ENCODE results near the gene C20orf144.
"Not testable (repeated sequence)": the region's sequence is repeated elsewhere in the genome, so short reads cannot be mapped to it uniquely, and the experiment has no call there.

Gene C20orf144

GRCh38 chr20:33662172-33662571 lies at the start of gene C20orf144:
C20orf144 (plus strand) TSS chr20:33662327; CDS start chr20:33662346, 19 bp downstream.
- DNase-seq, result no peak

GRCh38 chr20:33621717-33622400 lies 40.3 kb upstream of the C20orf144 start:
- no peak for DNase-seq

GRCh38 chr20:33622705-33623365 lies 39.3 kb upstream of the C20orf144 start:
- no peak for DNase-seq

GRCh38 chr20:33624399-33624798 lies 37.7 kb upstream of the C20orf144 start:
- DNase-seq, result no peak

- no peak for DNase-seq
Observed at GRCh38 chr20:33626190-33626589, 35.9 kb upstream of the C20orf144 start.

GRCh38 chr20:33627577-33628216 lies 34.4 kb upstream of the C20orf144 start:
- DNase-seq, result no peak

- DNase-seq, result no peak
Observed at GRCh38 chr20:33629533-33629932, 32.6 kb upstream of the C20orf144 start.

GRCh38 chr20:33629979-33630378 lies 32.1 kb upstream of the C20orf144 start:
- no peak for DNase-seq

GRCh38 chr20:33630507-33630906 lies 31.6 kb upstream of the C20orf144 start:
- no peak for DNase-seq

GRCh38 chr20:33631910-33632309 lies 30.2 kb upstream of the C20orf144 start:
- not testable (repeated sequence) for DNase-seq

- DNase-seq, result no peak
Observed at GRCh38 chr20:33635341-33635740, 26.8 kb upstream of the C20orf144 start.

GRCh38 chr20:33636776-33637175 lies 25.4 kb upstream of the C20orf144 start:
- DNase-seq, result no peak

- DNase-seq, result no peak
Observed at GRCh38 chr20:33640287-33640686, 21.8 kb upstream of the C20orf144 start.

- DNase-seq, result no peak
Observed at GRCh38 chr20:33644313-33645071, 17.6 kb upstream of the C20orf144 start.

- no peak for DNase-seq
Observed at GRCh38 chr20:33645072-33645358, 17.1 kb upstream of the C20orf144 start.

- DNase-seq, result no peak
Observed at GRCh38 chr20:33645396-33645795, 16.7 kb upstream of the C20orf144 start.

- no peak for DNase-seq
Observed at GRCh38 chr20:33646191-33646590, 15.9 kb upstream of the C20orf144 start.

- DNase-seq, result not testable (repeated sequence)
Observed at GRCh38 chr20:33646959-33647602, 15.0 kb upstream of the C20orf144 start.

GRCh38 chr20:33647603-33648395 lies 14.3 kb upstream of the C20orf144 start:
- DNase-seq, result no peak

GRCh38 chr20:33648396-33649004 lies 13.6 kb upstream of the C20orf144 start:
- DNase-seq, result no peak

GRCh38 chr20:33649201-33649681 lies 12.9 kb upstream of the C20orf144 start:
- no peak for DNase-seq

Measured in activated T-cell treated with anti-CD3 and anti-CD28 coated beads for 4 hours (primary cell).